Colonic mucosa (tissue), 4 donors: ENCODE results near the gene NDUFA13. TPM values are rescaled to one million over a fixed set of nuclear protein-coding genes. Genes with fewer than 3 reads are reported as not detected.
A peak's percentile ranks its signal among the peaks of the same experiment; 100 is the strongest.

Experiments
- DNase-seq: peaks from one replicate; pipeline ENCODE4 v3.0.0-alpha.2; 2020
- H3K27ac ChIP-seq: fragments of 200-600 bp; one replicate; pipeline ENCODE4 v1.8.0; 2021
- H3K27me3 ChIP-seq: fragments of 200-600 bp; one replicate; pipeline ENCODE4 v1.8.0; 2021
- H3K36me3 ChIP-seq: fragments of 200-600 bp; one replicate; pipeline ENCODE4 v1.8.0; 2021
- H3K4me1 ChIP-seq: fragments of 200-600 bp; one replicate; pipeline ENCODE4 v1.8.0; 2021; ENCODE audit warnings: mild to moderate bottlenecking
- H3K4me3 ChIP-seq: fragments of 200-600 bp; one replicate; pipeline ENCODE4 v1.8.0; 2021
- H3K9ac ChIP-seq, 2 donors: one replicate each; pipeline ENCODE4 v1.7.0; 2013; ENCODE audit warnings: control low read depth in 2 of 2, low read depth in 2 of 2, low read length in 2 of 2
- H3K9me3 ChIP-seq: fragments of 200-600 bp; one replicate; pipeline ENCODE4 v1.8.0; 2021
- CTCF ChIP-seq: fragments of 200-600 bp; IDR thresholded peaks from one replicate; pipeline ENCODE4 v1.8.0; 2022; ENCODE audit warnings: antibody characterized with exemption, mild to moderate bottlenecking
- intact Hi-C: fragments of 100-400 bp; cut with DNase I; formaldehyde crosslinking; loops from one replicate; pipeline ENCODE4 v1.14.1; 2022
- total RNA-seq, 2 donors: library from RNA; stranded (reverse); fragmentation: NEBNext Ultra II Directional in 1 of 2; extraction: Animal tissue kit (Norgen Biotek cat#: 25700) in 1 of 2; gene quantifications; one replicate each; pipeline ENCODE4 v1.2.1, GENCODE V29; 2021
- donor health status: healthy.
- donor health status: DM: no; HTN: no; CAD: no.
- donor health status: DM: no; HTN: no; CAD: no.

NDUFA13 gene
- total RNA-seq, 2 donors from 2014 or later: 399 to 494 TPM

- H3K4me1 ChIP-seq: no peaks in the 10 kb centered on the region
- no peaks in the 10 kb centered on the region for H3K27me3 ChIP-seq
- no peak overlapping the region for H3K27ac ChIP-seq
- no peak overlapping the region for H3K4me3 ChIP-seq
- H3K9ac ChIP-seq: no peak overlapping the region
- TF ChIP-seq CTCF: no peak
- intact Hi-C loops: no loop called here
- DNase-seq: no peak
- H3K36me3 ChIP-seq: peaks cover 5% of the 10 kb centered on the region
- no peaks in the 10 kb centered on the region for H3K9me3 ChIP-seq
Measured at GRCh38 chr19:19508217-19508616, 7.8 kb upstream of the NDUFA13 start.

- H3K9me3 ChIP-seq: no peaks in the 10 kb centered on the region
- intact Hi-C loops: no loop called here
- H3K27me3 ChIP-seq: no peaks in the 10 kb centered on the region
- no peak for TF ChIP-seq CTCF
- H3K9ac ChIP-seq: no peak overlapping the region
- H3K27ac ChIP-seq: no peak overlapping the region
- H3K36me3 ChIP-seq: peaks cover 5% of the 10 kb centered on the region
- H3K4me1 ChIP-seq: peaks cover 3% of the 10 kb centered on the region
- no peak for DNase-seq
- H3K4me3 ChIP-seq: no peak overlapping the region
Measured at GRCh38 chr19:19510432-19510831, 5.6 kb upstream of the NDUFA13 start.

- intact Hi-C loops: no loop called here
- no peaks in the 10 kb centered on the region for H3K9me3 ChIP-seq
- no peak overlapping the region for H3K27ac ChIP-seq
- DNase-seq: no peak
- H3K36me3 ChIP-seq: no peaks in the 10 kb centered on the region
- peaks cover 8% of the 10 kb centered on the region for H3K4me1 ChIP-seq
- H3K9ac ChIP-seq: no peak overlapping the region
- no peaks in the 10 kb centered on the region for H3K27me3 ChIP-seq
- no peak for TF ChIP-seq CTCF
- H3K4me3 ChIP-seq: no peak overlapping the region
Measured at GRCh38 chr19:19513682-19514081, 2.3 kb upstream of the NDUFA13 start.

- Histone ChIP-seq H3K4me1 (peaks cover 8% of the 10 kb centered on the region), H3K27ac (no peak overlapping the region), H3K36me3 (no peaks in the 10 kb centered on the region), H3K4me3 (no peak overlapping the region), H3K9me3 (no peaks in the 10 kb centered on the region), H3K27me3 (no peaks in the 10 kb centered on the region), H3K9ac (no peak overlapping the region)
- no peak for TF ChIP-seq CTCF
- intact Hi-C loops: no loop called here
- DNase-seq: peak; percentile 63
Measured at GRCh38 chr19:19514215-19514657, 1.8 kb upstream of the NDUFA13 start.

- H3K4me1 ChIP-seq: peaks cover 8% of the 10 kb centered on the region
- intact Hi-C loops: no loop called here
- peak within 1 kb of the TSS; percentile 65 for H3K4me3 ChIP-seq
- no peaks in the 10 kb centered on the region for H3K36me3 ChIP-seq
- no peaks in the 10 kb centered on the region for H3K27me3 ChIP-seq
- H3K9me3 ChIP-seq: no peaks in the 10 kb centered on the region
- peak; percentile 32 for DNase-seq
- peak within 1 kb of the TSS; percentile 75 for H3K27ac ChIP-seq
- peak within 1 kb of the TSS; percentile 76 to 92 for H3K9ac ChIP-seq
- TF ChIP-seq CTCF: no peak
Measured at GRCh38 chr19:19514881-19515641, 964 bp upstream of the NDUFA13 start, which contains the start of gene TSSK6. Gene TSSK6 (minus strand): TSS chr19:19515548. CDS start chr19:19515427, 121 bp downstream.
